RKO (cell line): ENCODE results near the gene ABHD4.
A peak's percentile ranks its signal among the peaks of the same experiment; 100 is the strongest.
"Not testable (repeated sequence)": the region's sequence is repeated elsewhere in the genome, so short reads cannot be mapped to it uniquely, and the experiment has no call there.

ENCODE experiments used
- DNase-seq: peaks from one replicate; pipeline ENCODE4 v3.0.0-alpha.2; 2016; ENCODE audit warnings: low spot score

ABHD4 gene

GRCh38 chr14:22627506-22628263 lies 29.6 kb downstream of the ABHD4 start:
- DNase-seq = no peak

- no peak for DNase-seq
Observed at GRCh38 chr14:22629361-22629760, 31.3 kb downstream of the ABHD4 start.

GRCh38 chr14:22630066-22630465 lies 32.0 kb downstream of the ABHD4 start:
- no peak for DNase-seq

- no peak for DNase-seq
Observed at GRCh38 chr14:22630486-22630885, 32.4 kb downstream of the ABHD4 start.

- DNase-seq = no peak
Observed at GRCh38 chr14:22634233-22634900, 36.3 kb downstream of the ABHD4 start.

GRCh38 chr14:22635980-22636379 lies 37.9 kb downstream of the ABHD4 start:
- DNase-seq = not testable (repeated sequence)

- DNase-seq = no peak
Observed at GRCh38 chr14:22640192-22640591, 42.1 kb downstream of the ABHD4 start.

GRCh38 chr14:22641846-22642245 lies 43.7 kb downstream of the ABHD4 start:
- DNase-seq = peak; percentile 30

- DNase-seq = no peak
Observed at GRCh38 chr14:22644305-22644635, 46.2 kb downstream of the ABHD4 start, which contains the start of gene OR6J1. OR6J1 (minus strand) TSS chr14:22644352; CDS start chr14:22634811, 9,541 bp downstream.

GRCh38 chr14:22646570-22647254 lies 48.6 kb downstream of the ABHD4 start:
- DNase-seq = peak; percentile 44

GRCh38 chr14:22648506-22648905 lies 50.4 kb downstream of the ABHD4 start:
- DNase-seq = no peak

GRCh38 chr14:22650046-22650739 lies 52.1 kb downstream of the ABHD4 start:
- no peak for DNase-seq

- peak; percentile 64 for DNase-seq
Observed at GRCh38 chr14:22650960-22651521, 52.9 kb downstream of the ABHD4 start.

- DNase-seq = no peak
Observed at GRCh38 chr14:22651586-22651985, 53.5 kb downstream of the ABHD4 start.

- DNase-seq = peak; percentile 81
Observed at GRCh38 chr14:22653012-22653621, 55.0 kb downstream of the ABHD4 start.

- DNase-seq = no peak
Observed at GRCh38 chr14:22656226-22656625, 58.1 kb downstream of the ABHD4 start.

GRCh38 chr14:22656945-22657731 lies 59.0 kb downstream of the ABHD4 start:
- DNase-seq = no peak

- DNase-seq = peak; percentile 39
Observed at GRCh38 chr14:22657861-22658260, 59.8 kb downstream of the ABHD4 start.

- no peak for DNase-seq
Observed at GRCh38 chr14:22658946-22659345, 60.8 kb downstream of the ABHD4 start.

GRCh38 chr14:22660654-22661053 lies 62.6 kb downstream of the ABHD4 start:
- DNase-seq = no peak
